SK-N-SH (cell line): Measurements from ENCODE around the gene OSBPL8. TPM values are rescaled to one million over a fixed set of nuclear protein-coding genes. Genes with fewer than 3 reads are reported as not detected.

Experiments used
- CTCF ChIA-PET: fragments of 300-600, 350-600 bp; formaldehyde crosslinking; extraction: SDS; loops from one replicate; lab custom pipeline; 2021; lab: Yijun Ruan, JAX
- POLR2A ChIA-PET: fragments of 350-600 bp; sonication (Branson Sonifier 250); formaldehyde crosslinking; extraction: SDS; loops from one replicate; lab custom pipeline; 2020; ENCODE audit warnings: antibody characterized with exemption, inconsistent platforms; lab: Yijun Ruan, JAX
- DNase-seq: peaks from one replicate; pipeline ENCODE4 v3.0.0; 2012
- H2AFZ ChIP-seq: fragments of 200-600 bp; sonication (generic); 2 replicates; pipeline ENCODE4 v1.8.1; 2016; ENCODE audit warnings: antibody characterized with exemption, mild to moderate bottlenecking, low read depth
- H3F3A ChIP-seq: fragments of 200-600 bp; sonication (generic); replicated peaks from 2 replicates; pipeline ENCODE3; 2016; ENCODE audit warnings: antibody characterized with exemption, mild to moderate bottlenecking; ENCODE audit not compliant: insufficient read depth
- H3K27ac ChIP-seq, 2 experiments: fragments of 200-500 bp in 1 of 2; fragments of 200-600 bp in 1 of 2; sonication (Bioruptor generic) in 1 of 2; sonication (generic), shearing (Covaris generic) in 1 of 2; 2 replicates each; pipeline versions ENCODE4 v1.5.1 to v1.6.1; 2014 to 2016; ENCODE audit warnings: low read depth in 2 of 2, inconsistent platforms in 1 of 2, low read length in 1 of 2, mild to moderate bottlenecking in 1 of 2, mixed read lengths in 1 of 2
- H3K27me3 ChIP-seq: fragments of 200-600 bp; sonication (generic), shearing (Covaris generic); 2 replicates; pipeline ENCODE4 v1.6.1; 2016; ENCODE audit warnings: mixed run types; ENCODE audit not compliant: insufficient read depth
- H3K36me3 ChIP-seq, 2 experiments: fragments of 200-500 bp in 1 of 2; fragments of 200-600 bp in 1 of 2; sonication (Bioruptor generic) in 1 of 2; sonication (generic) in 1 of 2; replicated peaks in 1 of 2; 2 replicates each; pipeline versions ENCODE3 to v1.5.1; 2014 to 2016; ENCODE audit warnings: low read length in 1 of 2, mild to moderate bottlenecking in 1 of 2; ENCODE audit not compliant: insufficient read depth in 2 of 2, control insufficient read depth in 1 of 2
- H3K4me1 ChIP-seq, 2 experiments: fragments of 200-500 bp in 1 of 2; fragments of 200-600 bp in 1 of 2; sonication (Bioruptor generic) in 1 of 2; sonication (generic), shearing (Covaris generic) in 1 of 2; 2 replicates each; pipeline versions ENCODE4 v1.5.1 to v1.6.1; 2014 to 2016; ENCODE audit warnings: low read depth in 1 of 2, low read length in 1 of 2, mixed run types in 1 of 2; ENCODE audit not compliant: insufficient read depth in 2 of 2, control insufficient read depth in 1 of 2
- H3K4me2 ChIP-seq: fragments of 200-600 bp; sonication (generic), shearing (Covaris generic); 2 replicates; pipeline ENCODE4 v1.6.1; 2017; ENCODE audit warnings: mixed run types
- H3K4me3 ChIP-seq, 2 experiments: fragments of 200-500 bp in 1 of 2; fragments of 200-600 bp in 1 of 2; sonication (Bioruptor generic) in 1 of 2; sonication (generic), shearing (Covaris generic) in 1 of 2; 2 replicates each; pipeline versions ENCODE4 v1.5.1 to v1.8.1; 2014 to 2016; ENCODE audit warnings: low read depth in 2 of 2, inconsistent platforms in 1 of 2, low read length in 1 of 2, mild to moderate bottlenecking in 1 of 2, mixed read lengths in 1 of 2, moderate library complexity in 1 of 2
- H3K79me2 ChIP-seq: fragments of 200-600 bp; sonication (generic); 2 replicates; pipeline ENCODE4 v1.8.1; 2017; ENCODE audit warnings: mild to moderate bottlenecking; ENCODE audit not compliant: insufficient read depth
- H3K9ac ChIP-seq: fragments of 200-600 bp; sonication (generic); 2 replicates; pipeline ENCODE4 v1.6.1; 2017; ENCODE audit warnings: mixed run types
- H3K9me2 ChIP-seq: fragments of 200-600 bp; sonication (generic); 2 replicates; pipeline ENCODE4 v1.6.1; 2017; ENCODE audit warnings: mixed run types
- H3K9me3 ChIP-seq: fragments of 200-600 bp; sonication (generic); 2 replicates; pipeline ENCODE4 v1.6.1; 2017; ENCODE audit warnings: mixed run types, mild to moderate bottlenecking, moderate library complexity
- H4K20me1 ChIP-seq: fragments of 200-600 bp; sonication (generic); 2 replicates; pipeline ENCODE4 v1.6.1; 2017; ENCODE audit warnings: mild to moderate bottlenecking, mixed run types; ENCODE audit not compliant: insufficient read depth
- CHD2 ChIP-seq: fragments of 150-350 bp; IDR thresholded peaks from 2 replicates; pipeline ENCODE4 v1.6.1; 2018; ENCODE audit warnings: low read length; ENCODE audit not compliant: partially characterized antibody
- CTCF ChIP-seq: fragments of 200-600 bp; sonication (generic); IDR thresholded peaks from 2 replicates; pipeline ENCODE4 v1.6.1; 2017; ENCODE audit warnings: antibody characterized with exemption, mild to moderate bottlenecking, moderate library complexity
- EZH2phosphoT487 ChIP-seq: fragments of 200-600 bp; sonication (generic); IDR thresholded peaks from 2 replicates; pipeline ENCODE4 v1.6.1; 2017; ENCODE audit warnings: low read depth, mixed run types, mild to moderate bottlenecking, antibody characterized with exemption, moderate library complexity, borderline replicate concordance
- FOSL2 ChIP-seq: IDR thresholded peaks from 2 replicates; pipeline ENCODE4 v1.4.0; 2012; ENCODE audit warnings: low read depth, mild to moderate bottlenecking, moderate library complexity, borderline replicate concordance
- GABPA ChIP-seq: IDR thresholded peaks from 2 replicates; pipeline ENCODE4 v1.4.0; 2012; ENCODE audit warnings: low read depth, mild to moderate bottlenecking
- GATA2 ChIP-seq: sonication (generic); formaldehyde crosslinking; IDR thresholded peaks from 2 replicates; pipeline ENCODE4 v1.5.0; 2020; ENCODE audit warnings: mild to moderate bottlenecking, missing genetic modification reagents
- MEF2A ChIP-seq: IDR thresholded peaks from 2 replicates; pipeline ENCODE4 v1.4.0; 2012; ENCODE audit warnings: low read depth, borderline replicate concordance
- MXI1 ChIP-seq: IDR thresholded peaks from 2 replicates; pipeline ENCODE4 v1.6.1; 2012; ENCODE audit warnings: mild to moderate bottlenecking, low read depth, low read length, improper control_type of control experiment
- NFIC ChIP-seq: IDR thresholded peaks from 2 replicates; pipeline ENCODE4 v1.4.0; 2012; ENCODE audit warnings: borderline replicate concordance
- NRF1 ChIP-seq: IDR thresholded peaks from 2 replicates; pipeline ENCODE4 v1.6.1; 2012; ENCODE audit warnings: low read depth, mild to moderate bottlenecking, low read length
- POLR2AphosphoS5 ChIP-seq: IDR thresholded peaks from 2 replicates; pipeline ENCODE4 v1.6.1; 2012; ENCODE audit warnings: low read depth, low read length
- RAD21 ChIP-seq: IDR thresholded peaks from 2 replicates; pipeline ENCODE4 v1.6.1; 2012; ENCODE audit warnings: mild to moderate bottlenecking, low read length
- RCOR1 ChIP-seq: fragments of 150-350 bp; IDR thresholded peaks from 2 replicates; pipeline ENCODE4 v1.6.1; 2017; ENCODE audit warnings: antibody characterized with exemption, low read length
- REST ChIP-seq: IDR thresholded peaks from 2 replicates; pipeline ENCODE4 v1.6.1; 2012; ENCODE audit warnings: mild to moderate bottlenecking, low read depth, low read length, moderate library complexity
- RFX5 ChIP-seq: IDR thresholded peaks from 2 replicates; pipeline ENCODE4 v1.6.1; 2012; ENCODE audit warnings: mild to moderate bottlenecking, improper control_type of control experiment, low read length
- RXRA ChIP-seq: IDR thresholded peaks from 2 replicates; pipeline ENCODE4 v1.4.0; 2012; ENCODE audit warnings: low read depth, mild to moderate bottlenecking, borderline replicate concordance
- SIN3A ChIP-seq: IDR thresholded peaks from 2 replicates; pipeline ENCODE4 v1.6.1; 2012; ENCODE audit warnings: low read depth, mild to moderate bottlenecking, low read length, moderate library complexity, borderline replicate concordance
- TAF1 ChIP-seq: IDR thresholded peaks from 2 replicates; pipeline ENCODE4 v1.6.1; 2012; ENCODE audit warnings: low read depth, mild to moderate bottlenecking, low read length, moderate library complexity, borderline replicate concordance
- TEAD4 ChIP-seq: IDR thresholded peaks from 2 replicates; pipeline ENCODE4 v1.4.0; 2012; ENCODE audit warnings: mild to moderate bottlenecking, borderline replicate concordance; ENCODE audit not compliant: insufficient read depth
- USF2 ChIP-seq: fragments of 150-350 bp; IDR thresholded peaks from 2 replicates; pipeline ENCODE4 v1.6.1; 2017; ENCODE audit warnings: antibody characterized with exemption, low read length, low read depth, borderline replicate concordance
- WGBS: methylation state at CpG from one replicate; pipeline ENCODE4 v1.1.6; 2017; ENCODE audit warnings: low lambda C conversion rate; 5-methylcytosine and 5-hydroxymethylcytosine counted together
- polyA plus RNA-seq, 3 experiments: library from polyadenylated mRNA; depleted of rRNA; stranded (reverse); fragments of >200 nt; gene quantifications; 2 replicates each; pipeline ENCODE4 v1.2.3, GENCODE V29; 2012

OSBPL8 gene
- polyA plus RNA-seq, 1 of the 3 experiments (the other 2 are of a cell fraction): 10.6 TPM

- Histone ChIP-seq H3K4me2 (no peak overlapping the region), H3K9me3 (no peaks in the 10 kb centered on the region), H3K27ac (no peak overlapping the region), H3K9me2 (no peaks in the 10 kb centered on the region), H4K20me1 (no peaks in the 10 kb centered on the region), H3K27me3 (no peaks in the 10 kb centered on the region), H3K36me3 (no peaks in the 10 kb centered on the region), H2AFZ (no peak overlapping the region), H3K4me3 (no peak overlapping the region), H3K9ac (no peak overlapping the region), H3K79me2 (no peaks in the 10 kb centered on the region), H3F3A (no peaks in the 10 kb centered on the region), H3K4me1 (no peaks in the 10 kb centered on the region)
- ChIA-PET POLR2A (no interaction called here), CTCF (no interaction called here)
- no peak for DNase-seq
- 77% methylated on average over 3 of the region's 3 CpGs for whole genome bisulfite sequencing
- TF ChIP-seq NRF1 (no peak), RFX5 (no peak), EZH2phosphoT487 (no peak), REST (no peak), RCOR1 (no peak), MEF2A (no peak), TAF1 (no peak), MXI1 (no peak), RAD21 (no peak), USF2 (no peak), TEAD4 (no peak), SIN3A (no peak), NFIC (no peak), GABPA (no peak), CTCF (no peak), FOSL2 (no peak), RXRA (no peak), CHD2 (no peak), GATA2 (CRISPR knock-in tag) (no peak), POLR2AphosphoS5 (no peak)
Measured at GRCh38 chr12:76590131-76590530, 30.6 kb upstream of the OSBPL8 start.
